HG03175 (cell line): Measurements from ENCODE around the gene ZNF205.
A peak's percentile ranks its signal among the peaks of the same experiment; 100 is the strongest.

Source experiments
- ATAC-seq: cut with Tn5 transposase; IDR thresholded peaks from one replicate; pipeline ENCODE4 v1.9.1; 2021; ENCODE audit warnings: mild to moderate bottlenecking, moderate library complexity; ENCODE audit not compliant: unreplicated experiment

ZNF205 gene

DNA sequence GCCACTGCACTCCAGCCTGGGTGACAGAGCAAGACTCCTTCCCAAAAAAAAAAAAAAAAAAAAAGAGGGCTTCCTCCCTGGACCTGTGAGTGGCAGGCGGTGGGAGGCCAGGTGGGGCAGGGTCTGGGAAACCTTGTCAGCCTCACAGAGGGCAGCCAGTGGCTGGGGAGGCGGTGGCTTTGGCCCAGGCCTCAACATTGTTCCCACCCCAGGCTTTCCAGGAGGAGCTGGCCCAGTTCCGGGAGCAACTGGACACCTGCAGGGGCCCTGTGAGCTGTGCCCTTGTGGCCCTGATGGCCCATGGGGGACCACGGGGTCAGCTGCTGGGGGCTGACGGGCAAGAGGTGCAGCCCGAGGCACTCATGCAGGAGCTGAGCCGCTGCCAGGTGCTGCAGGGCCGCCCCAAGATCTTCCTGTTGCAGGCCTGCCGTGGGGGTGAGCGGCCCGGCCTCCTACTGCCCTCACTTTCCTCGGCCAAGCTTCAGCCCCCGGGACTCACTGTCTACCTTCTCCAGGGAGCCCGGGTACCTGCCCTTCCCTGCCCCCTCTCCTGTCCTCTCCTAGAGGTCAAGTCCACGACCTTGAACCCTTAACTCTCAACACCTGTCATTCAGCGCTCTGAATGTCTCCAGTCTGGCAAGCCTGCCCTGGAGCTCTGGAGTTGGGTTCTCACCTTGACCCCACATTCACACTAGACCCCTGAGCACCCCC, 34.8 kb downstream of the ZNF205 start:
- no peak for ATAC-seq

DNA sequence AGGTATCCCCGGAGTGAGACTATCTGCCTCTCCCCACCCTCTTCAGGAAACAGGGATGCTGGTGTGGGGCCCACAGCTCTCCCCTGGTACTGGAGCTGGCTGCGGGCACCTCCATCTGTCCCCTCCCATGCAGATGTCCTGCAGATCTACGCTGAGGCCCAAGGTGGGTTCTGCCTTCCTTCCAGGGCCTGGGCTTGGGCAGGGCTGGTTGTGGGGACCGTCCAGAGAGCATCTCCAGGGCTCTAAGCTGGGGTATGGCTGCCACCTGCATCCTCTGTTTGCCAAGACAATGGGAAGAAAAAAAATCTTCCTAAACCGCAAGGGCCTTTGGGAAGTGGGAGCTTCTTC, 35.3 kb downstream of the ZNF205 start:
- no peak for ATAC-seq

DNA sequence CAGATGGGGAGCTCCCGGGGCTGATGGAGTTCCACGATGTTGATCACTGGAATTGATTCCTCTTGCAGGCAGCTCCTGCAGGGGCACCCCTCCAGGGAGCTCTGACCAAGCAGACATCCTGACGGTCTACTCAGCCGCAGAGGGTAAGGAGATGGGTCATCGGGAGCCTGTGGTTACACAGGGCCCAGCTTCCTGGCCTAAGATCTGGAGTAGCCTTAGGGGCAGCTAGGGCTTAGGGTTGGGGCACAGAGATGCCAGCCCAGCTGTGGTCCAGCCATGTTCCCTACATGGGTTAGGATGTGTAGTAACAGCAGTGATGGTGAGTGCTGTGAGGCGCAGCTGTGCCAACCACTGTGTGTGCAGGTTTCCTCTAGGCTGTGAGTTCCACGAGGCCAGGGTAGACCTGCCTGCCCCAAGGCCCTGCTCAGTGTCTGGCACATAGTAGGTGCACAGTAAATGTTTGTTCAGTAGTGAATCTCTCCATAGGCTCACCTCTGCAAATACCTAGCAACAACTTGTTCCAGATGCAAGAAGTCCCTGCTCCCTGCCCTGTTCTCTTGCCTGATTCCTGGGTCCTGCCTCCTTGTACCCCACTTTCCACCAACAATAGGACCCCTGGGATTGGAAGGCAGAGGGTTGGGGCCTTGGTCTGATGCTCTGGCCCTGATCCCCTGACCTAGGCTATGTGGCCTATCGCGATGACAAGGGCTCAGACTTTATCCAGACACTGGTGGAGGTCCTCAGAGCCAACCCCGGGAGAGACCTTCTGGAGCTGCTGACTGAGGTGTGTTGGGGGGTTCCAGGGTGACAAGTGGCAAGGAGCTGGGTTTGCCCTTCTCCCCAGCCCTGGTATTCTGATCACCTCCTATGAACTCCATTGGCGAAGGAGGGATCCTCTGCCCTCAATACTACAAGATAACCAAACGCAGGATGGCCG, 36.1 kb downstream of the ZNF205 start:
- no peak for ATAC-seq

DNA sequence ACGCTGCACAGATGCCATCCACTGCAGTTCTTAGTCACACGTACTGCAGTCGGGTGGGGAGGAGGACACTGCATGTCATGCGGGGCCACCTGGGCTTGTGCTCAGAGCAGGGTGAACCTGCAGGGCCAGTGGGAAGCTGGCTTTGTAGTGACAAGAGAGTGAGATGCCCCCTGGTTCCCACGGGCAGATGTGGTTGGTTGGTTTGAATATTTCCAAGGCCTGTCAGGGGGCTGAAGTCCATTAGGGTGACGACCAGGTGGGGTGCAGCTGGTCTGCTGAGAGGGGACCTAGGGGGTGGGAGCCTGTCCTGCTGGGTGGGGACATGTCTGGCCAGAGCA, 36.8 kb downstream of the ZNF205 start:
- no peak for ATAC-seq

DNA sequence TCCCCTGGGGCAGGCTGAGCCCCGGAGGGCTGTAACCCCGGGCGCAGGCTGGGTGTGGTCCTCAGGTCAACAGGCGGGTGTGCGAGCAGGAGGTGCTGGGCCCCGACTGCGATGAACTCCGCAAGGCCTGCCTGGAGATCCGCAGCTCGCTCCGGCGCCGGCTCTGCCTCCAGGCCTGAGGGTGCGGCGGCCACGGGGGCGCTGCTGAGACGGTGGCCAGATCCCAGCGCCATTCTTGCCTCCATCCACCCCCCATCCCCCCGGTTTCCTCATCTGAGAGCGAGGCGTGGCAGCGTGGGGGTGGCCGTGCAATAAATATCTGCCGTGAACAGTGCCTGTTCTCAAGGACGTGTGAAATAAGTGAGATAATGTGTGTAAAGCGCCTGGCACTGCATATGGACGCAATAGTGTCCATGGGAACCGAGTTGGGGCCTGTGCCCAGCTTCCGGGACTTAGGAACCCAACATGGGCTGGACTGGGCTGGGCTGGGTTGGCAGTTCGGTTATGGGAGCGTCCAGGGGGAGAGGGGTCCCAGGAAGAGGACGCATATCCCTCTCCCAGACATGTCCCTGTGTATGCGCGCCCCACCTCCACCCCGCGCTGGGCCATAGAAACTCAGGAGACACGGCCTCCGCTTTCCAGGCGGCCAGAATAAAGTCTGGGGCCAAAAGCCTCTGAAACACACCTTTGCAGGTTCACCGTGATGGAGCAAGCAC, 37.4 kb downstream of the ZNF205 start:
- ATAC-seq: peak; percentile 4

DNA sequence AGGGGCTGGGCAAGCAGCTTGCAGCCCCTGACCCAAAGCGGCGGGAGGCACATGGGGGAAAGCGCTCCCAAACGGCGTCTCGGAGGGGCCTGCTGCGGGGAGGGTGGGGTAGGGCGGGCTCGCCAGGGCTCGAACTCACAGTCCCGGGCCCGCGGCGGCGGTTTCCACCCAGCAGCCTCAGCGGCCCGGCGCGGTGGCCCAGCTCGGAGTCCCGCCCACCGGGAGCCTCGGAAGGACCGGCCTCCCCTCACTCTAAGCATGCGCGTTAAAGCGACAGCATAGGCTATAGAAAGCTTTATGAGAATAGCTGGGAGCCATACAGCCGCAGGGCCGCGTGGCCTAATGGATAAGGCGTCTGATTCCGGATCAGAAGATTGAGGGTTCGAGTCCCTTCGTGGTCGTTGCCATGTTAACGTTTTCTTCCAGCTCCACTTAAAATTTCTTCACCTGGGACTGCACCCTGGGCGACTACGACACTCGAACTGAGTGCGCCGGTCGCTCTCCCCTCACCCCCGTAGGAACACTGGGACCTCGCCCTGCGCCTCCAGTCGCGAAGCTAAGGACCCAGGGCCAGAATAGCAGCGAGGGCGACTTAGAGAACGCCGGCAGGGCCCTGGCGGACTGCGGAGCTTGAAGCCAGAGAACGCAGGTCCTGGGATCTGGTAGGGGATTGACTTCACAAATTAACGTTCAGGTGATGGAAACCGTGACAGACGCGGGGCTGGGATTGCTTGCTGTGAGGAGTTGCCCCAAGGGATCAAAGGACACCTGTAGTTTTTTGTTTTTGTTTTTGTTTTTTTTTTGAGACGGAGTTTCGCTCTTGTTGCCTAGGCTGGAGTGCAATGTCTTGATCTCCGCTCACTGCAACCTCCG, 38.2 kb downstream of the ZNF205 start:
- peak; percentile 73 for ATAC-seq

DNA sequence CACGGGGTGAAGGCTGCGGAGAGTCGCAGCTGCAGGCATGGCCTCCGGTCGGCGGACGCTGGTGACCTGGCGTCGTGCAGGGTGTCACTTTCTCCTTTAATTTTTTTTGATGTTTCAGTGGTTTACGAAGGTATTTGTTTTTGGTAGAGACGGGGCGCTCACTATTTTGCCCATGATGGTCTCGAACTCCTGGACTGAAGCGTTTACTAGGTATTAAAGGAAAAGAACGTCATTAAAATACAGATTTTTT, 39.6 kb downstream of the ZNF205 start:
- no peak for ATAC-seq

DNA sequence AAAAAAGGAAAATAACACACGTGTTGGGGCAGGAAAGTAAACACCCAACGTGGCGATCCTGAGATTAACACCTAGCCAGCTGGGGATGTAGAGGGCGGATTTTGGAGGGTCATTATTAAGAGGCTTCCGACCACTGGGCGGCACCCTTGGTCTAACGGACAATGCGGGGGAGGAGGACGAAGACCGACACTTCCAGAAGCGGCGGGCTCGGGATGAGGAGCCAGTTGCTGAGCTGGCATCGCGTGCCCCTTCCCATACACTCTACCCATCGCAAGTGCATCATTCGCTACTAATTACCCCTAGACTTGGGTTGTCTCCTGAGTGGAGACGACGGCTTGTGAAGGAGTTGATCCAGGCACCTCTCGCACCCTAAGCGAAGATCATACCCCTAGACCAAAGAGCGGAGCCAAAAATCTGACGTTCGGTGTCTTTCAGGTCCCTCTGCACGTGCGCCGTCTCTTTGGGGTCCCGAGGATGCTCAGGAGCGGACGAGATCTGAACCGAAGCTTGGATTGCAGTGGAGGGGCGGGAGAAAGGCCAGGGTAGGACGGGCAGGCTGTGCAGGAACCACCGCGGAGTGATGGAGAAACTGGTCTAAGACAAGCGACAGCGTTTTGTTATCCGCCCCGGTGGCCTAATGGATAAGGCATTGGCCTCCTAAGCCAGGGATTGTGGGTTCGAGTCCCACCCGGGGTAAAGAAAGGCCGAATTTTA, 40.0 kb downstream of the ZNF205 start:
- ATAC-seq: no peak

DNA sequence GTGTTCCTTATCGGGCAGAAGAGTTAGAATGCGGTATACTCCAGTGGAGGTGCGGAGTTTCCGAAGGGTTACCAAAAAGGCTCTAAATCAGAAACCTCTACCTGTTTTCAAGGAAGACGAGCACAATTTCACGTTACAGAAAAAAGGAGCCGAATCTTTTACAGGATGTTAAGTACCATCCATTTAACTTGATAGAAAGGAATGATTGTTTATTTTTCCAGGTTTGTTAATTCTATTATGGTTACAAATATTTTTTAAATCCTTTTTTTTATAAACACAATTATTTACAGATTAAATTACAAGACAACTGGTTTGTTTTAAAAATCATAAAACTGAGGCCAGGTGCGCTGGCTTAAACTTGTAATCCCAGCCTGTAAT, 40.6 kb downstream of the ZNF205 start:
- no peak for ATAC-seq

DNA sequence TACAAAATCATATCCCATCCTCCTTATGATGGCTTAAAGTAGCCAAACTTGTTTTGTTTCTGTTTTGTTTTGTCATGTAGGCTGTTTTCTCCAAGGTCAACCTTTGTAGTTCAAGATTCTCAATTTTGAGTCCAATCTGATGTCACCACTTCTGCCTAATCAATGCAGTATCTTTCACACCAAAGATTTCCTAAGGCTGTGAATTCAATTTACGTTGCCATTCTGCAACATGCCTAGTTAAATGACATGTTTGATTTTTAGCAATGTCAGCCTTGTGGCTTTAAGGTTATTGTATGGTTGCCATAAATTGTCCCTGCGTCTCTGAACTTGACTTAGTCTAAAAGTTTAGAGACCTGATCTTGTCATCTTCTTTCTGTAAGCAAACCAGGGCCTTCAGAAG, 42.8 kb downstream of the ZNF205 start:
- ATAC-seq: no peak

DNA sequence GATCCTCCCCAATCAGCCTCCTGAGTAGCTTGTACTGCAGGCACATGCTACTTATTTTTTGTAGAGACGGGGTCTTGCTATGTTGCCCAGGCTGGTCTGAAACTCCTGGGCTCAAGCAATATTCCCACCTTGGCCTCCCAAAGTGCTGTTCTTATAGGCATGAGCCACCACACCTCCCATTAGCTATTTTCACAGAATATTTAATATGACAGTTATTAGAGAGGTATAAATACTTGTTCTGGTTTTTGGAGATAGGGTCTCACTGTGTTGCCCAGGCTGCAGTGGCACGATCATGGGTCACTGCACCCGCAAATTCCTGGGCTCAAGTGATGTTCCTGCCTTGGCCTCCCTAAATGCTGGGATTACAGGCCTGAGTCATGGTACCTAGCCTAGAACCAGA, 43.6 kb downstream of the ZNF205 start:
- ATAC-seq: no peak

DNA sequence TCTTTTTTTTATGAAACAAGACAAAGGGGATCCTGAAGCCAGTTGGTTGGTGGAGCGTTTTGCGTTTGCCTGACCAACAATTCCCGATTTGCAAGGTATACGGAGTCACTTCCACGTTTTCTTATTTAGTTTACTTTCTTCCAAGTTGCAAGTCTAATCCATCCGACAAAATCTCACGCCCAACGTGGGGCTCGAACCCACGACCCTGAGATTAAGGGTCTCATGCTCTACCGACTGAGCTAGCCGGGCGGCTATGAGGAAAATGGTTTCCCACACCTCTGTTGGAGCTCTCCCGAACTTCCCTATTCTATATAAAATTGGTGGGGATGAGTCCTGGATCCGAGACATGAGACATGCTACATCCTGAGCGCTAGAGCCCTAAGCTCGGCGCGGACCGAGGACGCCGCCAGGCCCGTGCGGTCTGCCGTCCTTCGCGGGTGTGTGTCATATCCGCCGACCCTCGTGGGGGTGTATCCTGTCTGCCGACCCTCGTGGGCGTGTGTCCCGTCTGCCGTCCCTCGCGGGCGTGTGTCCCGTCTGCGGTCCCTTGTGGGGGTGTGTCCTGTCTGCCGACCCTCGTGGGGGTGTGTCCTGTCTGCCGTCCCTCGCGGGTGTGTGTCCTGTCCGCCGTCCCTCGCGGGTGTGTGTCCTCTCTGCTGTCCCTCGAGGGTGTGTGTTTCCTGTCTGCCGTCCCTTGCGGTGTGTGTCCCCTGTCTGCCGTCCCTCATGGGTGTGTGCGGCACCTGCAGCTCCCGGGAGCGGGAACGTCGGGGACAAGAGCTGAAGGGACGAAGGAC, 45.0 kb downstream of the ZNF205 start:
- ATAC-seq: no peak

DNA sequence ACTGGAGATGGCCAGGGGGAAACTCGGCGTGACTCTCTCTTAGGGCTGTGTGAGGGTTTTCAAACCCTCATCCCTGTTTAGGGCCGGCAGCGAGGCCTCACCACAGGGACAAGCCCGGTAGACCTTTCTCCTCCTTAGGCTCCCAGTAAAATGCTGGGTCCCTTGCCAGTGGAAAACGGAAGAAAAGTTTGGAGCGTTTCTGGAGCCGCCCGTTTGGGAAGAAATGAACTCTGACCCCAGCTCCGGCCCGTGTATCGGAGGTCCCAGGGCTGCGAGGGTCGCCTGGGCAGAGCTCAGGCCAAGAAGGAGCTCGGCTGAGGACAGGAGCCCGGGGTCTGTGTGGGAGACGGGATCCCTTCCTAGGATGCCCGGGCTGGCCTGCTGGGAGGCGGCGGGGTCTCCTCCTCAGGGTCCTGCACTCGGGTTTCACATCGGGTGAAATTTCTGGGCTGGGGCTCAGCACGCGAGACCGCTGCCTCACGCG, 45.7 kb downstream of the ZNF205 start:
- no peak for ATAC-seq

DNA sequence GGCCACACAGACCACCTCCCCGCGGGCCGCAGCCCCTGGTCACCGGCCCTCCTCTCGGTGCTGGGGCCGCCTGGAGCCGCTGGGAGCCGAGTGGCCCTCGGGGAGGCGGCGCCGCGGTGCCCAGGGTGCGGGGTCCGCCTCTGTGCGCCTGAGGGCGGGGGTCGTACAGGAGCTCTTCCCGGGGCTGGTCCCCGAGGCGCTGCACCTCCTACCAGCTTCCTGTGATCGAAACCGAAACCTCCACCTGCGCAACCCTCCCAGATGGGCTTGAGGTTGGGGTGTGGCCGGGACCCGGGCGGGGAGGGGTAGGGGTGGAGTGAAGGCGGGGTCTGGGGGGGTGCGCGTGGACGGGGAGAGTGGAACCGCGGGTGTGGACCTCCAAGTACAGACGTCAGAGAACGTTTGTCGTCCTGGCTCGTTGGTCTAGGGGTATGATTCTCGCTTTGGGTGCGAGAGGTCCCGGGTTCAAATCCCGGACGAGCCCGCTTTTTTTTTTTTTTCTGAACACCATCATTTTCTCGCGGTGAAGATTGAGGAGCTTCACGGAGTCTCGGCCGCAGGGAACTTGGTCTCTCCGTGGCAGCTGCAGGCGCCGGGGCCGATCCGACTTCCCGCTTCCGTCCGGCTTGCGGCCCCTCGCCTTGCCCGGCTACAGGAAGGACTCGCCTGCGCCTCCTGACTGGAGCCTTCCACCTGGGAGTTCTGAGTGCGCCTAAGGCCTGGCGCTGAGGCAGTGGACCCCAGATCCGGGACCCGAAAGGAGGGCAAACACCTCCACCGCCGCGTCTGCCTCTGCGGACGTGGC, 46.3 kb downstream of the ZNF205 start:
- peak; percentile 44 for ATAC-seq

DNA sequence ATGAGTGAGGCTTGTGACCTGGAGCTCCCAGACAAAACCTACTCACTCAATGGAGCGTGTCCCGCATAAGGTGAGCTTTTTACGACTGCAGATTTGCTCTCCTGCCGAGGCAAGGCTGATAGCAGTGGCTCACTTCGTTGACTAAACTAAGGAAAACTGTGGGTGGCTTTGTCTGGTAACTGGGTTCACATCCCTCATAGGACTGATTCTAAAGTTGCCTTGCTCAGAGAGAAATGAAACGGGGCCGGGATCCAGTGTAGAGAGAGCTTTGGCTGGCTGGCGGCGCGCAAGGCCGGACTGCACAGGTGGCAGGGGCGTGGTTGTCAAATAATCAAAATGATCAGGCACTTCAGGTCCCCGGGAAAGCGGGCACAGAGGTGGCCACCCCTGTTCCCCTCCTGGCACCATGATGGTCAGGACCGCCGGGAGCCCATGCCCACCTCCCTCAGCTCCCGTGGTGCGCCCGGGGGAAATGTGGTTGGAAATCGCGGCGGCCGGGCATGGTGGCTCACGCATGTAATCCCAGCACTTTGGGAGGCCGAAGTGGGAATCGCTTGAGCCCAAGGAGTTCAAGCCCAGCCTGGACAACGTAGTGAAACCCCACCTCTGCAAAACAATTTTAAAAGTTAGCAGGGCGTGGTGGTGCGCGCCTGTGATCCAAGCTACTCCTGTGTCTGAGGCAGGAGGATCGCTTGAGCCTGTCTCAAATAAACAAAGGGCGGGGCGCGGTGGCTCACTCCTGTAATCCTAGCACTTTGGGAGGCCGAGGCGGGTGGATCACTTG, 49.0 kb downstream of the ZNF205 start:
- ATAC-seq: no peak

DNA sequence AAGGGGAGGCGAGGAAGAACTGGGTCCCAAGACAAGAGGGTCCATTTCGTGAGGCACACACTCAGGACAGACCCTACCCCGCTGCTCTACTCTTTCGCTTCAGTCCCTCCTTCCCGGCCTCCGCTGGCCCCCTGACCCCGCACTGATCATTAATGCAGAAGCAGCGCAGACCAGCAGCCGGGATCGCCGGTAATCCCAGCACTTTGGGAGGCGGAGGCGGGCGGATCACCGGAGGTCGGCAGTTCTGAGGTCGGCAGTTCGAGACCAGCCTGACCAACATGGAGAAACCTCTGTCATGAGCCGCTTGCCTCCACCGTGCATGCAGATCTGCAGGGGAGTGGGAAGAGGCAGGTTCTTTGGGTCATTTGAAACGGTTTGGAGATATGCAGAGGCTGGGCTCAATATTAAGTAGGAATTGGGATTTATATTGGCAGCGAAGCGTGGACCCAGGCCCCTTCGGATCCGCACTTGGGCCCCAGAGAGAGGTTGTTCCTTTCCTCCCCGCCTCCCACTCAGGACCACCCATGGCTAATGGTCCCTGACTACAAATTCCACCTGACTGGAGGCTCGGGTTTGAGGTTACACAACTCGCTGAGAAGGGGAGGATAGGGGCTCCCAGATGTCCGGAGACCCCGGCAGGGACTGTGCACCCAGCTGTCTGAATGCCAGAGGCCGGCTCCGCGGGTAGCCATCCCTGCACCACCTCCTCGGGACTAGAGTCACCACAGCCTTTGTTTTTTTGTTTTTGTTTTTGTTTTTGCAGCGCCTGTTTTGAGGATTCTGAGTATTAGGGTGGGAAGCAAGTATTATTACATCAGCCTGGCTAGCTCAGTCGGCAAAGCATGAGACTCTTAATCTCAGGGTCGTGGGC, 52.0 kb downstream of the ZNF205 start:
- no peak for ATAC-seq
